ENCODE data around the gene BCL10.
A peak's percentile ranks its signal among the peaks of the same experiment; 100 is the strongest.
"Not testable (repeated sequence)": the region's sequence is repeated elsewhere in the genome, so short reads cannot be mapped to it uniquely, and the experiment has no call there.

Gene BCL10

DNA sequence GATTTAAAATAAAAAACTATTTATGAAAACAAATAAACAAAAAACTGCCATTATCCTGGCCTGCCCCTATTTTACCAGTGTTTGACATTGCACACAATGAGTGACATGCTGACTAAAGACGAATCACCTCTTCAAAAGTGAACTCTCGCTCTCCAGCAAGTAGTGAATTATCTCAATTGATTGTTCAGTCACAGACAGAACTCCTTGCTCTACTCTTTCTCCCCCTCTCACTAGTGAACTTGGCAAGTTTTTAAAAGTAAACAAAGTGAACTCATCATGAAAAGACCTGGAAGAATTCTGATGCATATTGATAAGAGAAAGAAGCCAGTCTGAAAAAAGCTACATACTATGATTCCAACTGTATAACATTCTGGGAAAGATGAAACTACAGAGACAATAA lies 12.3 kb downstream of the BCL10 start:
- DNase-seq (ENCODE audit: low spot score): no peak

DNA sequence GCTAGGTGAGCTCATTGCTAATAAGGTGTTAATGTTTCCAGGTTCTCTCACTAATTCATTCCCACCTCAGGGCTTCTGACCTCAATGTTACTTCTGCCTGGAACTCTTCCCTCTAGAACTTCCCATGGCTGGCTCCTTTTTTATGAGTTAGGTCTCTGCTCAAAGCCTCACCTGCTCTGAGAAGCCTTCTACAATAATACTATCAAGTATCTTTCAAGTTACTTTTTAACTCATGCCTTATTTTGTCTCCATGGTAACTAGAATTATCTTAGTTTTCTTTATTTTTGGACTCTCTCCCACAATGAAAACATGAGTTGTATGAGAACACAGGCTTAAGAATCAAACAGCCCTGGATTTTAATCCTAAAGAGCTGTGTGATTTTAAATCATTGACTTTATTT lies 13.4 kb downstream of the BCL10 start:
- DNase-seq (ENCODE audit: low spot score): no peak

DNA sequence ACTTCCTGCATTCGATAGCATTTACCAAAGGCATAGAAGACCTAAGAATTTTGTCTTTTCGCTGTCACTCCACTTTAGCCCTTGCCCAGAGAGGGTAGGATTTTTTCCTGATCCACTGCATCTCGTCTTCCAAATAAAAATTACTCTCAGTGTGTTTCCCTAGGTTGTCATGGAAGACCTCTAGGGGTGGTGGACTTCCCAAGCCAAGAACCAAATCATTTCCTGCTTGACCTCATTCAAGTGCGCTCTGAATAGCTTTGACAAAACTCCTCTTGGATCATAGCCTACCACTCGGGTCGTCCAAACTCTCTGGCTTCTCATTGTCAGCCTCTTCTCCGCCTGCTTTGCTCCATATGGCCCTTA lies 16.5 kb downstream of the BCL10 start:
- no peak for DNase-seq (ENCODE audit: low spot score)

DNA sequence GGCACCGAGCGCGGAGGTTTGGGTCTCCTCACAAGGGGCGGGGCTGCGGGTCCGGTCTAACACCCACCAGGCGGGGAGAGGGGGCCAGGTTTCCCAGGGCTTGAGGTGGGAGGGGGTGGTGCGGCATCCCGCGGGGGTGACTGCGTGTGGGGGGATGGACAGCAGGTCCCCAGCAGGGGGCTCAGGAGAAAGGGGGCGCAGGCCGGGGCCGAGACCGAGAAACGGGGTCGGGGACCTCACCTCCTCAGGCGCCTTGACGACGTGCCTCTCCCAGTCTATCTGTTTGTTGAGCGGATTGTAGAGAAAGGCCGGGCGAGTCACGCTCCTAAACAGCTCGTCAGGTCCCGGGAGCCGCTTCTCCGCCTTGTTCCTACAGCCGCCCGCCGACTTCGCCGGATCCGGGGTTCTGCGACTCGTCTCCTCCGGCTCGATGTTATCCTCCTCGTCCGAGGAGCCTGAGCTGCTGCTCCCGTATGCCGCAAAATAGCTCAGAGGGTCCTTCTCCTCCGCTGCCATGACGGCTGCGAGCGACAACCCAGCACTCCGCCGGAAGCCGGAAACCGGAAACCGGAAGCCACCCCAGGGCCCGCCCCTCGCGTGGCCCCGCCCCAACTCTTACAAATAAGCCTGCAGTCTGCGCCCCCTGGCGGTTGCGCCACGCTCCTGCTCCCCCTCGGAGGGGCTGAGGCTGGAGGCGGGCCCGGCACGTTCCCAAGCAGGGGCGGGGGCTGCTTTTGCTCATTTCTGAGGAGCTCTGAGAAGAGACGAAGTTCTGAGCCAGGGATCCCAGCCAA lies 17.1 kb downstream of the BCL10 start, which contains the start of gene C1orf52:
TSS of gene C1orf52 (minus strand) at position 545 of the 794 bp plus-strand sequence. CDS start at position 516, 29 bp downstream.
- peak; percentile 96 for DNase-seq (ENCODE audit: low spot score)

DNA sequence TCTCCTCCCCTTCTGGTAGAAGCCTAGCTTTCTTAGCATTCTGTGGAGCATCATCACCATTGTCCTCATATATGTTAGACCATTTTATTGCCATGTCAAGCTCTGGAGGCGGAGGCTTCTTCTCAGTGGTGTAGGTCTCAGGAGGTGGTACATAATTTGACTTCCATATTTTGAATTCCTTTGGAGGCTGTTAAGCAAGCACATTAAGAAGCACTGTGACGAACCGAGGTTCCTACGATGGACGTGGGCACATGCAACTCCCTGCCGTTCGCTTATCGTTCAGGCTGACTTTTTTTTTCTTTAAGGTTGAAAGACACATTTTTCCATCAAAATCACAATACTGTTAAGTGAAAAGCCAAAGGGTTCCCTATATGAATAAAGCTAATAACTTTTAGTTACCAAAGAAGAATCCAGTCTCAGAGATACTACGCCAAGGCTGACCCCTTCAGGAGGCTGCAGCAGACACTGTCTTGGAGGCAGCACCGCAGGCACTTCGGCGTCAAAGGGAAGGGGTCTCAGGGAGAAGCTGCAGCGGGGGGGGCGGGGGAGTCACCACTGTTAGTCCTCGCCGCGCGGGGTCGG lies 17.8 kb downstream of the BCL10 start:
- no peak for DNase-seq (ENCODE audit: low spot score)

DNA sequence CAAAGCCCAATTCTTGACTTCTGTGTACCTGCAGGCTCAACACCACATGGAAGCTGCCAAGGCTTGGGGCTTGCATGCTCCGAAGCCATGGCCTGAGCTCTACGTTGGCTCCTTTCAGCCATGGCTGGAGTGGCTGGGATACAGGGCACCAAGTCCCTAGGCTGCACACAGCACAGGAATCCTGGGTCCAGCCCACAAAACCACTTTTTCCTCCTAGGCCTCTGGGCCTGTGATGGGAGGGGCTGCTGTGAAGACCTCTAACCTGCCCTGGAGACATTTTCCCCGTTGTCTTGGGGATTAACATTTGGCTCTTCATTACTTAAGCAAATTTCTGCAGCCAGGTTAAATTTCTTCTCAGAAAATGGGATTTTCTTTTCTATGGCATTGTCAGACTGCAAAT lies 27.4 kb downstream of the BCL10 start:
- not testable (repeated sequence) for DNase-seq (ENCODE audit: low spot score)

DNA sequence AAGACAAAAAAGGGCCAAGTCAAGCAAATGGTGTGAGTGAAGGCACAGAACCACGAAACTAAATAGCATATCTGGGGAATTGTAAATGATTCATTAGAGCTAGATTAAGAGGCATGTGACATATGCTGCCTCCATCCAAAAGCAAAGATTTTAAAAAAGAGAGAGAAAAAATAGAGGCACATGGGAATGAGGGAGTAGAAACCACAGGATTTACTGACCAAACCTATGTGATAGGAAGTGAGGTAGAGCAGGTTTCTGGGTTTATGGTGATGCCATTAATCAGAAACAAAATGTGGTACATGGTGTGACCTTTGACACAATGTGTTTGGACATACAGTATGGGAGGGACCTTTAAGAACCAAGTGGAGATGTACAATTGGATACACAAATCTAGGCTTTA lies 30.5 kb downstream of the BCL10 start:
- no peak for DNase-seq (ENCODE audit: low spot score)

DNA sequence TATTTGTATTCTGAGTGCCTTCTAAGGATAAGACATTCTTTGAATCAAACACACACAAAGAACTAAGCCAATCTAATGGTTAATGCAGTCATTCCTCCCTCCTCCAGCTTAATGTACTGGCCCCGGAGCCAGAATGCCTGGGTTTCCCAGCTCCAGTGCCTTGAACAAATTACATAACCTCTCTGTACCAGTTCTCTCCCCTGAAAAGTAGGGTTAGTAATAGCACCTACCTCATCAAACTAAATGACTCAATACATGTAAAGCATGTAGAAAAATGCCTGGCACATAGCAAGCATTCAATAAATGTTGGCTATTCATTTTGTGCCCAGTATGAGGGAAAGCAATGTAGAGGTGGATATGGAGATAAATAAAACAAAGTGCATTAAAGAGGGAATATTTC lies 31.0 kb downstream of the BCL10 start:
- no peak for DNase-seq (ENCODE audit: low spot score)

DNA sequence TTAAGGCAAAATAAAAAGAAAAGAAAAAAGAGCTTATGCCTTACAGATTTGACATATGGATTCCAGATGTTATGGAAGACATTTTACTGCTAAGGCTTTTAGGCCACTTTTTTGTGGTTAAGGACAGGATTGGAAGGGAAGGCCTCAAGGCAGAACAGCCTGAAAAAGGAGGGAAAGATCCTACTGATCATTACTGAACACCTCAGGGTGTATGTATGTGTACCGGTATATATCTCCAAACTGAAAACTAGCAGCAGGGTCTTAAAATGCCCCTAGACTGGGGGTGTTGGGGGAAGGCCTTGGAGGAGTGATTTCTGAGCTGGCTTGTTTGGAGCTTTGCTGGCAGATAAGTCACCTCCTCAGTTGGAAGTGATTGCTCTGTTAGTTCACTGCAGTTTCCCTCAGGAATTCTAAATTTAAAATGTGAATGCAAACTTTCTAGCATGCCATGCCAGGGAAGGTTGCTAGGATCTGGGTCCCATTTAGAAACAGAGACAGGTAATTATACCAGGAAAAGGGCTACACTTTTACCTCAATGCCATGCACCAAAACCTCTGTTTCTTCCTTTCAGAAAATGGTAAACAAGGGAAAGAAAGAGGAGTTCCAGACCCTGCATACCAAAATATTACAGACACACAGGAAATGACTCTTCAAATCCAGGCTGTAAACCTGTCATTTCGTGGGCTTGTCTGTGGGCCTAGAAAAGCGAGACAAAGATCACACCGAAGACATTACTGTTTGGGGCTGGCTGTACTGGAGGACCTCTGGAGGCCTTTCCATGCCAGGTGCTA lies 32.0 kb downstream of the BCL10 start:
- DNase-seq (ENCODE audit: low spot score): no peak

DNA sequence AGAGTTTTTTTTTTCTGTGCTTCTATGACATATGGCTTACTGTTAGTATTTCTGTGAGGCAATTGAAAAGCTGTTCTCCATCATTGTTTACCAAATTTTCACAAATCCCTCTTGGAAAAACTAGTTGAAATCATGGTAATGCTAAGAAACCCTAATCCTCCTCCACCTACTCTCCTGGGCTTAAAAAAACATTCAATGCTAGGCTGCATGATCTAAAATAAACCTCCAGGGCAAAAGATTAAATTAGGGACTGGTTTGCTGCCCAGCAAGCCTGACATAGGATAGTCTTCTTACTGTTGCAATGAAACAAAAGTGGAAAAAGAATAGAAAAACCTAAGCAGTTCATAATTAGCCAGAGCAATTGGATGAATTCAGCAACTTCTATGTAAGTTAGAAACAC lies 33.1 kb downstream of the BCL10 start:
- DNase-seq (ENCODE audit: low spot score): no peak

DNA sequence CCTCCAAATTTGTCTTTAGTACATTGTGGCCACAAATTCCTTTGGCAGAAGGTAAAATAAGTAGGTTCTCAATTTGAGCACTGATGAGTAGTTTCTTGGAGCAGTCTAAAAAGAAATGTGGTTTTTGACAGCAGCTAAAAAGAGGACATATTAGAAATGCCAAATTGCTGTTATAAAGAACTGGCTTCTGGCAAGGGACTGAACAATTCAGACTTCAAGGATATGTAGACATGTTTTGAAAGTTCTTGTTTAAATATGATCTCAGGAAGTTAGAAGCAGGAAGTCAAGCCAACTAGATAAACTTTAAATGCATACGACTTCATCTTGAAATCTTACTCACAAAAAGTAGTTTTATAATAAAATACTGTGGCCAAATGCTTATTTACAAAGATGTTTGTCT lies 35.8 kb downstream of the BCL10 start:
- no peak for DNase-seq (ENCODE audit: low spot score)

DNA sequence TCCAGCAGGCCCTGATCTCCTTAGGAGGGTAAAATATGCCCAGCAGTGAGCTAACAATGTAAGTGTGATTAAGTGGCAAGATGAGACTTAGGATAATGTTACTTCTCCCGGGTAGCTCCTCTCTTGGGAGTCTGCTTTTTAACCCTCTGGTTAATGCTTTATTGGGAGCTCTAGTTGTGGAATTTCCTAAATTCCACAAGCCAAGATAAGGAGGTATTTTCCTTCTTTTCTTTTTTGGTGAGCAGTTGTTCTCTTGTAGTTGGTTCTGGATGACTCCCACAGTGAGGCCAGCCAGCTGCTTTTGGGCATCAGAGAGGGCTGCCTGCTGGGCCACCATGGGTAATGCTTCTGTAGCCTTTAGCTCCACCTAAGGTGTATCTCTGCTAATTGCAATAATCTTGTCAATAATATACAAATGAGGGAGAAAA lies 36.2 kb downstream of the BCL10 start:
- peak; percentile 24 for DNase-seq (ENCODE audit: low spot score)

DNA sequence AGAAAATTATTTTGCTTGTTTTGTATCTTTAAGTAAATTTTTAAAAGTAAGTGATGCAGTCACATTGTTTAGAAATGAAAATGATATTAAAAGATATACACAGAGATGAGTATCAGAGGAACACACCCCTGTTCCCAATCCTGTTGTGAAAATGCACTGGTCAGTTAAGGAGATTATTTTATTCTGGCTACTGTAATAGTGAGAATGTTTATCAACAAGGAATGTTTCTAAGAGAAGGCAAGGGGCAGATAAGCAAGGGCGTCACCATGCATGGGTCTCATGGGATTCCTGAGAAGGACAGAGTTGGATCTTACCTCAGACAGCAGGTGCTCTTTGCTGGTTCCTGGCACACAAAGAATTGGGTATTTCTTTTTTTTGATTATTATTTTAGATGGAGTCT lies 38.8 kb downstream of the BCL10 start:
- DNase-seq (ENCODE audit: low spot score): no peak

DNA sequence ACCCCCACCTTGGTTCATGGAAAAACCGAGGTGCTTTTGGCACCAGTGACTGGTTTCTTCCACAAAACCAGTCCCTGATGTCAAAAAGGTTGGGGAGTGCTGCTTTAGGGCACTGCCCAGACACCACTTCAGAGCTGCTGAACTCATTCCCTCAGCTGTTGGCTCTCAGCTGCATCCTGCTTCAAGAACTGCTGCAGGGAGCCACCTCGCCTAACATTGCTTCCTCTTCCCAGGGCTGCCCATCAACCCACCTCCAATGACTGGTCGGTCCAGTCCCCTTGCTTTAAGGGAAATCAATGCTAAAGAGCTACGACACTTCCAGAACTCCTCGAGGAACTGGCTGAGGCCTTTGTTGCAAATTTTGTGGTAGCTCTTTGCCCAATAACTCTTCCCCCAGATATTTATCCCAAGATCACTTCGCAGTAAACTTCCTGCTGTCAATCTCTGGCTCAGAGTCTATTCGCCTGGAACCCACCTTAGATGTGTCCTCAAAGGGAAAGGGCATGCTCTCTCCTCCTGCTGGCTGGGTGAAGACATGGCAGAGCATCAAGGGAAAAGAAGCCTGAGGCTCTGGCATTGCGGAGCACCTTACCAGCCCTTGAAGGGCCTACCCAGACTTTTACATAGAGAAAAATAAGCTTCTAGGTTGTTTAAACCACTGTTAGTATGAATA lies 46.0 kb downstream of the BCL10 start:
- DNase-seq (ENCODE audit: low spot score): no peak

DNA sequence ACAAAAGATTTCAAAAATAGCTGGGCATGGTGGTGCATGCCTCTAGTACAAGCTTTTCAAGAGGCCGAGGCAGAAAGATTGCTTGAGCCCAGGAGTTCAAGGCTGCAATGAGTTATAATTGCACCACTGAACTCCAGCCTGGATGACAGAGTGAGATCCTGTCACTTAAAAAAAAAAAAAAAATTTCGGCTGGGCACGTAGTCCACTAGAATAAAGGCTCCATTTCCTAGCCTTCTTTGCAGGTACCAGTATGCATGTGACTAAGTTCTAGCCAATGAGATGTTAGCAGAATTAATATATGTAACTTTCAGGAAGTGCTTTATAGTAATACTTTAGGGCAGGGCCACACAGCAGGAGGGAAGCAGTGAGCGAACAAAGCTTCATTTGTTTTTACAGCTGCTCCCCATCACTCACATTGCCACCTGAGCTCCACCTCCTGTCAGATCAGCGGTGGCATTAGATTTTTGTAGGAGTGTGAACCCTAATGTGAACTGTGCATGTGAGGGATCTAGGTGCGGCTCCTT lies 46.8 kb downstream of the BCL10 start:
- DNase-seq (ENCODE audit: low spot score): no peak

DNA sequence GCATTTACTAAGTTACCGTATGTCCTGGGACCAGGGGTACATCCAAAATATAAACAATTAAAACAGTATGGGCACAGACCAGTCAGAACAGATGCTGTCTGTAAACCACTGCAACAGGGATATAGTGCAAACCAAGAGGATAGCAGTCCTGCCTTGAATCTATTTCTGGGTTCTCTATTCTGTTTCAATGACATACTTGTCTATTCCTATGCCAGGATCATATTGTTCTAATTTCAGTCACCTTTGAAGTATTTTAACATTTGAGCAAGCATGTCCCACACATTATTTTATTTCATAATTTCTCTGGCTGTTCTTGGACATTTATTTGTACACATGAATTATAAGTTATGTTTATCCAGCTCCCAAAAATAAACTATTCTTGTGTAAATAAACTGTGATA lies 47.5 kb downstream of the BCL10 start:
- DNase-seq (ENCODE audit: low spot score): no peak

DNA sequence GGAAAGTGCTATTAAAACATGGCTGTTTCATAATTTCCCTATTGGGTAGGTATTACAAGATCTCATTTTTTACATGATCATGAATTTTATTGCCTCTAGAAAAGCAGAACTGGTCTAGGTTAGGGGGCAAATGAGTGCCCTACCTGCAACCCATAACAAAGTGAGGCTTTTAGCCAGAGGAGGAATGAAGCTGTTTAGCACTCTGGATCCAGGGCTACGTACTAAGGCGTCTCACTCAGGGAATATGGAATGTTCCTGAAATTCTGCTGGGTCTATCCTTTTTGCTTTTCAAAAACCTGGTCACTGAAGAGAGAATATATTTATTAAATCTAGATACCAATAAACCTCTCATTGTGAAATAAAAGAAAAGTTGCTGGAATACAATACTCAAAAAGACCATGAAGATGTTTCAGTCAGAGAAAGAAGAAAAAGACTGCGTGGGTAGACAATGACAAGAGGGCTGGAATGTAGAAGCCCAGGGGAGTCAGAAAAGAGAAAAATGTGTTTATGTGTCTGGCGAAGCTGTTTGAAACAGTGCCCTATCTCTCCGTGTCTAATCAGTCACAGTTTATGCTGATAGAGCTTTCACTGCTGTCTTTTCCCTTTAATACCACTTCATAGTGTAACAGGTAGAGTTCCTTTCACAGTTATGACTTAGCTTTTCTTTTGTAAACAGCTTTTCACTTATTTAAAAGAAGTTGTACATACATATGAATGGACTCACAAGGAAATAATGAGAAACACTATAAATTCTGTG lies 50.6 kb downstream of the BCL10 start:
- DNase-seq (ENCODE audit: low spot score): no peak

DNA sequence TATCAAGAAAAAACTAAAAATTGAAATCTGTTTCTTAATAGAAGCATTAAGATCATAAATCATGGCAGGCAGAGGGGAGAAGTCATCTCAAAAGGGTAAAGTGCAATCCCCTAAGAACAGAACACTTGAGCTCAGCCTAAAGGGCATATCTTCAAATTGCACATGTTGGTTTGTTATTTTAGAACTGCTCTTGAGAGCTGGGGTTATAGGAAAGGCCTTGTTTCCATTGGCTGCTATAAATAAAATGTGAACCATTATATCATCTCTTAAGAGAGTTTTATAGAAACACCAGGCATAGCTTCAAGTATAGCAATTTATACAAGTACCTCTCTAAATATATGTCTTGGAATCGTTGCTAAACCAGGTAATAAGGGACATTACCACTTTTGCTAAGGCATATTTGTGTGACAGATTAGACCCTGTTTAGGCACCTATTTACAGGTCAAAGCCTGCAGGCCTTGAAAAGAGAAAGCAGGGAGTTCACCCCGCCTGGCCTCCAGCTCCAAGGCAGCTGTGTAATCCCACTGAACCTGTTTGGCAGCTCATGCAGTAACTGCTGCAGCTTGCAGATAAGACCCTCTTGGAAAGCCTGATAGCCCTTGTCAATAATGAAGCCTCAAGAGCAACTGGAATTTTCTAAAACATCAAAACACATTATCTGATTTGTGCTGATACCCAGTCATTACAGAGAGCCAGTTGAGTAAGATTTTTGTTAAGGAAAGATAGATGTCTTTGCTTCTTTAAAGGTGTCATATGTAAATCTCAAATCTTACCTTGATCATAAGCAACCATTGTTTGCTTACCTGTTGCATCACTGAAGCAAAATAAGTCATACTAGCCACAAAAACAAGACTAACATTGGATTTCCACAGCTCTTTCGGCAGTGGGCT lies 51.5 kb downstream of the BCL10 start:
- DNase-seq (ENCODE audit: low spot score): no peak

DNA sequence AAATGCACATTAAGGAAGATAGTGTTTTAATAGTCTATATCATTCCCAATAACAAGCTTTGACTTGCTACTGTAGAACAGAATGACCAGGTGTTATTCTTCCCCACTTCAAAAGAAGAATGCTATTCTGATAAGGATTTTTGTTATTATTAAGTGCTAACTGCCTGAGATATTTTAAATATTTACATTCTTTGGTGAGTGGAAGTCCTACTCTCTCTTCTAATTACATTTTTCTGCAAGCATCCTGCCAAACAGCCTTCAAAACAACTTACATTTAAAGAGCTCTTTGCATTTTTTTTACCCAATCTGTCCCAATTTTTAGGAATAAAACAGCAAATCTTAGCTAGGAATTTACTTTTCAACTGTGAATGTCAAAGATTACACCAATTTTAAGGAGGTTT lies 52.1 kb downstream of the BCL10 start:
- DNase-seq (ENCODE audit: low spot score): no peak

DNA sequence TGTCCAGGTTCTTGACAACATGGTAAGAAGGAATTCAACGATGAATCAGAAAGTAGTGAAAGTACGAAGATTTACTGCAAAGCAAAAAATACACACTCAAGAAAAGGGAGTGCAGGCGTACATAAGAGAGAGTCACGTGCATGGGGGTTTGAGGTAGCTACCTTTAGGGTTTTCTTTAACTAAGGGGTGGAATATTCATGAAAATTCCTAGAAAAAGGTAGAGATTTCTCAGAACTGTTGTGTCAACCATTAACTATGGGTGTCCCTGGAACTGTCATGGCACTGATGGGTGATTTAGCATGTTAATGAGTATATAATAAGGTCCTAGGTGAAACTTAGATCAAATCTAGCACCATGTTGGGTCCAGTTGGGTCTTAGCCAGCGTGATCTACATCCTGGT lies 53.1 kb downstream of the BCL10 start:
- DNase-seq (ENCODE audit: low spot score): no peak
